Fibroblast of gingiva (primary cell): Measurements from ENCODE around the gene GCDH.

Experiments
- DNase-seq: peaks from one replicate; pipeline ENCODE4 v3.0.0-alpha.2; 2011; ENCODE audit warnings: low read depth

GCDH gene

GRCh38 chr19:12940897-12941296 is 49.9 kb downstream of the GCDH start:
- no peak for DNase-seq

DNA sequence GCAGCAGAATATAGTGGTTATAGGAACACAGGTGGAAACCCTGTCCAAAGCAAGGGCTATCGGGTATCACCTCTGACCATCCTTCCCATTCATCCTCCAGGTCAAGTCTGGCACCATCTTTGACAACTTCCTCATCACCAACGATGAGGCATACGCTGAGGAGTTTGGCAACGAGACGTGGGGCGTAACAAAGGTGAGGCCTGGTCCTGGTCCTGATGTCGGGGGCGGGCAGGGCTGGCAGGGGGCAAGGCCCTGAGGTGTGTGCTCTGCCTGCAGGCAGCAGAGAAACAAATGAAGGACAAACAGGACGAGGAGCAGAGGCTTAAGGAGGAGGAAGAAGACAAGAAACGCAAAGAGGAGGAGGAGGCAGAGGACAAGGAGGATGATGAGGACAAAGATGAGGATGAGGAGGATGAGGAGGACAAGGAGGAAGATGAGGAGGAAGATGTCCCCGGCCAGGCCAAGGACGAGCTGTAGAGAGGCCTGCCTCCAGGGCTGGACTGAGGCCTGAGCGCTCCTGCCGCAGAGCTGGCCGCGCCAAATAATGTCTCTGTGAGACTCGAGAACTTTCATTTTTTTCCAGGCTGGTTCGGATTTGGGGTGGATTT is 52.6 kb downstream of the GCDH start:
- no peak for DNase-seq

DNA sequence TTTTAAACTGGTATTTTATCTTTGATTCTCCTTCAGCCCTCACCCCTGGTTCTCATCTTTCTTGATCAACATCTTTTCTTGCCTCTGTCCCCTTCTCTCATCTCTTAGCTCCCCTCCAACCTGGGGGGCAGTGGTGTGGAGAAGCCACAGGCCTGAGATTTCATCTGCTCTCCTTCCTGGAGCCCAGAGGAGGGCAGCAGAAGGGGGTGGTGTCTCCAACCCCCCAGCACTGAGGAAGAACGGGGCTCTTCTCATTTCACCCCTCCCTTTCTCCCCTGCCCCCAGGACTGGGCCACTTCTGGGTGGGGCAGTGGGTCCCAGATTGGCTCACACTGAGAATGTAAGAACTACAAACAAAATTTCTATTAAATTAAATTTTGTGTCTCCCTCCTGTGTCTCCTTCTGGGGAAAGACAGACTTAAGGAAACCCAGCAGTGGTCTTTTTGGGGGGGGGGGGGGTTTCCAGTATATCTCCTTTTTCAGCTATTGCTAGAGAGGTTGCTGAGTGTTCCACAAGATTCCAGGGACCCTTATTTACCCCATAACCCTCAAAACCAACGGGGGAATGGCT is 53.2 kb downstream of the GCDH start:
- DNase-seq, result no peak

DNA sequence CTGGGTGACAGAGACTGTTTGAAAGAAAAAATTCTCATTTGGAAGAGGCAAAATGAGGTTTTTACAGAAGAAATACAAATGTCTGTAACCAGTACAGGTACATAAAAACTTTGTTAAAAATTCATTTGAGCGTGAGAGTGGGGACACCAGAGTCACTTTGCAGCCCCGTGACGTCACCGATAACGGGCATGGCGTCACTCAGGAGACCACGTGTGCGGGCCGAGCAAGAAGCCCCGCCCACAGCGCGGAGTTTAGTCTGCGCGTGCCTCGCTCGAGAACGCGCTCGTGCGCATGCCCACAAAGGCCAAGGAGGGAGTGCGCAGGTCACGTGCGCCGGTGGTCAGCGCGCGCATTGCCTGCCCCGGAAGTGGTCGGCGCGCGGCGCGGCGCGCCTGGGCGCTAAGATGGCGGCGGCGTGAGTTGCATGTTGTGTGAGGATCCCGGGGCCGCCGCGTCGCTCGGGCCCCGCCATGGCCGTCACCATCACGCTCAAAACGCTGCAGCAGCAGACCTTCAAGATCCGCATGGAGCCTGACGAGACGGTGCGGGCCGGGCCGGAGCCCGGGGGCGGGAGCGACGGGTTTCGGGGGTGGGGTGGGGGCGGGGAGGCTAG is 54.6 kb downstream of the GCDH start, which contains the start of gene RAD23A:
Gene RAD23A (plus strand): TSS at position 384 of the 613 bp plus-strand sequence. CDS start 87 bp downstream, at position 471.
- DNase-seq, result peak; percentile 98

- DNase-seq, result peak; percentile 85
Measured at GRCh38 chr19:12946092-12946721, 55.2 kb downstream of the GCDH start.

- DNase-seq, result no peak
Measured at GRCh38 chr19:12946731-12947496, 56.0 kb downstream of the GCDH start.

GRCh38 chr19:12947702-12948611 is 57.0 kb downstream of the GCDH start:
- no peak for DNase-seq

DNA sequence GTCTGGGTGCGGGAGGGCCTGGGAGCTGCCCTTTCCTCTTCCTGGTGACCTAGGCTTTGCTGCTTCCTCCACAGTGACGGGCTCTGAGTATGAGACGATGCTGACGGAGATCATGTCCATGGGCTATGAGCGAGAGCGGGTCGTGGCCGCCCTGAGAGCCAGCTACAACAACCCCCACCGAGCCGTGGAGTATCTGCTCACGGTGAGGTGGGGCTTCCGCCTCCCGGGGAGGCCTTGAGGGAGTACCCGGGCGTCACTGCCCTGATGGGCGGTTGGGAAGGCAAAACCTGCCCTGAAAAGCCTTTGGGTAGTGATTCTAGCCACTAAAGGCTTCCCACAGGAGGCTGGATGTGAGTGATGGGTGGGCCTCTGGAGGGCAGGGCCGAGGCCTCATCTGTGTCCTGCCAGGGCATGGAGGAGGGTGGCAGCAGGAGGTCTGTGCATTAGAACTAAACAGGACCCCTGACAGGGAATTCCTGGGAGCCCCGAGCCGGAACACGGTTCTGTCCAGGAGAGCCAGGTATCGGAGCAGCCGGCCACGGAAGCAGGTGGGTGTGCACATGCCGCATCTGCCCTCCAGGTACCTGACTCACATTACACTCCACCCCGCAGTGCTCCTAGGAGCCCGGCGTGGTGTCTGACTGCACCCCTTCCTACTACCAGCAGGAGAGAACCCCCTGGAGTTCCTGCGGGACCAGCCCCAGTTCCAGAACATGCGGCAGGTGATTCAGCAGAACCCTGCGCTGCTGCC is 57.8 kb downstream of the GCDH start:
- DNase-seq, result no peak
